PC-3 (cell line): ENCODE data around the gene APBB2. TPM values are rescaled to one million over a fixed set of nuclear protein-coding genes. Genes with fewer than 3 reads are reported as not detected.

Source experiments
- ATAC-seq: fragments of 200-7000 bp; cut with Tn5 transposase; 2 replicates; pipeline ENCODE4 v1.9.1; 2020; ENCODE audit warnings: mild to moderate bottlenecking, moderate library complexity
- BruUV-seq: library from RNA; stranded (reverse); fragments of 400-500 nt; replicated peaks from 2 replicates; lab custom pipeline; 2021; lab: Mats Ljungman, UMichigan
- CTCF ChIA-PET: fragments of 300-600 bp; sonication (Branson Sonifier 250); formaldehyde crosslinking; loops from one replicate; lab custom pipeline; 2022; ENCODE audit warnings: antibody characterized with exemption; lab: Charles Lee
- POLR2A ChIA-PET: fragments of 300-600 bp; sonication (Branson Sonifier 250); formaldehyde crosslinking; loops from one replicate; lab custom pipeline; 2022; ENCODE audit warnings: antibody characterized with exemption; ENCODE audit not compliant: unreplicated experiment; lab: Charles Lee
- DNase-seq: peaks from one replicate; pipeline ENCODE4 v3.0.0-alpha.2; 2015
- H2AFZ ChIP-seq: fragments of 300-600 bp; sonication (generic); 2 replicates; pipeline ENCODE4 v1.6.0; 2016; ENCODE audit warnings: antibody characterized with exemption, low read length
- H3F3A ChIP-seq: fragments of 300-600 bp; sonication (generic); one replicate; pipeline ENCODE4 v1.6.0; 2017; ENCODE audit warnings: antibody characterized with exemption, low read length, control low read depth, mild to moderate bottlenecking; ENCODE audit not compliant: unreplicated experiment
- H3K27ac ChIP-seq: fragments of 300-600 bp; sonication (generic); 2 replicates; pipeline ENCODE4 v1.5.1; 2016; ENCODE audit warnings: mild to moderate bottlenecking, low read length
- H3K27me3 ChIP-seq: fragments of 300-600 bp; sonication (generic); 2 replicates; pipeline ENCODE4 v1.6.1; 2016; ENCODE audit warnings: low read length, mixed read lengths
- H3K36me3 ChIP-seq: fragments of 300-600 bp; sonication (generic); 2 replicates; pipeline ENCODE4 v1.6.1; 2016; ENCODE audit warnings: low read depth, mixed run types, low read length, mixed read lengths
- H3K4me1 ChIP-seq: fragments of 300-600 bp; sonication (generic); 2 replicates; pipeline ENCODE4 v1.5.1; 2016; ENCODE audit warnings: low read length; ENCODE audit not compliant: insufficient read depth
- H3K4me2 ChIP-seq: fragments of 300-600 bp; sonication (generic); 2 replicates; pipeline ENCODE4 v1.6.0; 2016; ENCODE audit warnings: low read length
- H3K4me3 ChIP-seq: fragments of 300-600 bp; sonication (generic); 2 replicates; pipeline ENCODE4 v1.5.1; 2016; ENCODE audit warnings: mild to moderate bottlenecking, low read length, mixed read lengths
- H3K79me2 ChIP-seq: fragments of 300-600 bp; sonication (generic); 2 replicates; pipeline ENCODE4 v1.6.1; 2017; ENCODE audit warnings: low read length, mixed read lengths
- H3K9ac ChIP-seq: fragments of 300-600 bp; sonication (generic); 2 replicates; pipeline ENCODE4 v1.6.0; 2016; ENCODE audit warnings: mild to moderate bottlenecking, low read length
- H3K9me2 ChIP-seq: fragments of 300-600 bp; sonication (generic); replicated peaks from 2 replicates; pipeline ENCODE4 v1.6.1; 2016; ENCODE audit warnings: mixed run types, low read length, mixed read lengths
- H3K9me3 ChIP-seq: fragments of 300-600 bp; sonication (generic); 2 replicates; pipeline ENCODE4 v1.6.1; 2016; ENCODE audit warnings: low read length, mixed read lengths
- H4K20me1 ChIP-seq: fragments of 300-600 bp; sonication (generic); 2 replicates; pipeline ENCODE4 v1.6.1; 2016; ENCODE audit warnings: low read length, mixed read lengths
- EZH2 ChIP-seq: fragments of 300-600 bp; sonication (generic); IDR thresholded peaks from one replicate; pipeline ENCODE4 v1.6.1; 2017; ENCODE audit warnings: antibody characterized with exemption, mild to moderate bottlenecking, low read length; ENCODE audit not compliant: unreplicated experiment
- EZH2phosphoT487 ChIP-seq: fragments of 300-600 bp; sonication (generic); IDR thresholded peaks from 2 replicates; pipeline ENCODE4 v1.6.1; 2018; ENCODE audit warnings: mild to moderate bottlenecking, antibody characterized with exemption, low read length, borderline replicate concordance
- intact Hi-C: fragments of 100-400 bp; cut with micrococcal nuclease; formaldehyde crosslinking; loops from 2 replicates; pipeline ENCODE4 v1.9.0; 2023
- total RNA-seq: library from RNA; depleted of rRNA; stranded (reverse); fragments of >200 nt; gene quantifications from 2 replicates; pipeline ENCODE4 v1.2.3, GENCODE V29; 2014
- TF ChIP-seq, protein P1 (sequence below): fragments of 300-600 bp; sonication (generic); conservative IDR thresholded peaks from 2 replicates; pipeline ENCODE4 v1.5.1; 2017; ENCODE audit warnings: antibody characterized with exemption, low read depth, mild to moderate bottlenecking, low read length

APBB2 gene
- total RNA-seq, 1 experiment from 2014 or later = 24.7 TPM

DNA sequence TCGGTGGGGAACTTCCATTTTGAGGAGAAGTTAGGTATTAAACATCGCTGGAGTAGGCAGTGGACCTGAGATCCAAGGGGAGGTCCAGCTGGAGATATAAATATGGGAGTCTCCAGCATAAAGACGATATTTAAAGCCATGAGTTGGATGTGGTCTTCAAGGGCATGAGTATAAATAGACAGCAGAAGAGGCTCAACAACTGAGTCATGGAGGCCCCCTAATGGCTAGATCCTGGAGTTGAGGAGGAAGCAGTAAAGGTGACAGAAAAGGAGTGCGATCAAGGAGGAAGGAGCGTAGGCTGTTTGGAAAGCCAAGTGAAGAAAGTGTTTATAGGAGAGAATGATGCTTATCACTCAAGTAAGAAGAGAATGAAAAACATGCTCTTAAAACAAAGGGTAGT is 18.1 kb upstream of the APBB2 start:
- no peak for TF ChIP-seq EZH2
- no peak for TF ChIP-seq EZH2phosphoT487
- TF ChIP-seq, protein P1, sequence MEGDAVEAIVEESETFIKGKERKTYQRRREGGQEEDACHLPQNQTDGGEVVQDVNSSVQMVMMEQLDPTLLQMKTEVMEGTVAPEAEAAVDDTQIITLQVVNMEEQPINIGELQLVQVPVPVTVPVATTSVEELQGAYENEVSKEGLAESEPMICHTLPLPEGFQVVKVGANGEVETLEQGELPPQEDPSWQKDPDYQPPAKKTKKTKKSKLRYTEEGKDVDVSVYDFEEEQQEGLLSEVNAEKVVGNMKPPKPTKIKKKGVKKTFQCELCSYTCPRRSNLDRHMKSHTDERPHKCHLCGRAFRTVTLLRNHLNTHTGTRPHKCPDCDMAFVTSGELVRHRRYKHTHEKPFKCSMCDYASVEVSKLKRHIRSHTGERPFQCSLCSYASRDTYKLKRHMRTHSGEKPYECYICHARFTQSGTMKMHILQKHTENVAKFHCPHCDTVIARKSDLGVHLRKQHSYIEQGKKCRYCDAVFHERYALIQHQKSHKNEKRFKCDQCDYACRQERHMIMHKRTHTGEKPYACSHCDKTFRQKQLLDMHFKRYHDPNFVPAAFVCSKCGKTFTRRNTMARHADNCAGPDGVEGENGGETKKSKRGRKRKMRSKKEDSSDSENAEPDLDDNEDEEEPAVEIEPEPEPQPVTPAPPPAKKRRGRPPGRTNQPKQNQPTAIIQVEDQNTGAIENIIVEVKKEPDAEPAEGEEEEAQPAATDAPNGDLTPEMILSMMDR = no peak
- Histone ChIP-seq H2AFZ (no peak overlapping the region), H3K9me2 (no peaks in the 10 kb centered on the region), H3K9me3 (no peaks in the 10 kb centered on the region), H4K20me1 (no peaks in the 10 kb centered on the region), H3F3A (no peaks in the 10 kb centered on the region), H3K79me2 (no peaks in the 10 kb centered on the region), H3K4me1 (no peaks in the 10 kb centered on the region), H3K27me3 (no peaks in the 10 kb centered on the region), H3K36me3 (no peaks in the 10 kb centered on the region), H3K4me2 (no peak overlapping the region), H3K27ac (no peak overlapping the region), H3K4me3 (no peak overlapping the region), H3K9ac (no peak overlapping the region)
- DNase-seq (no peak), ATAC-seq (no peak)
- ChIA-PET CTCF (no interaction called here), POLR2A (no interaction called here)
- intact Hi-C loops = no loop called here
- no TSS peak for BruUV-seq

DNA sequence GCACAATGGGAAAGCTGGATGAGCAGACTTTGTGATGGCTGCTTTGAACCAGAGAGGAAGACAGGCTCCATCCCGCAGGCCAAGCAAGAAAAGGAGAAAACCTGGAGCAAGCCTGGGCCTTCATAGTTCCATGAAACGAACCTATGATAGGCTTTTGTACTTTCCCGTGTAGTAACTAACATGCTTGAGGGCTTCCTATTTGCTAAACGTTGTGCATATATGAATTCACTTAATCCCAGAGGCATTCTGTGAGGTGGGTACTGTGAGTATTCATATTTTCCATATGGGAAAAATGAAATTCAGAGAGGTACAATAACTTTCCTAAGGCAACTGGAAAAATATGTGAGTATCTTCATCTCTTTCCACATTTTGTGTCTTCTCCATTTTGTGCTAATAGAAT is 13.6 kb upstream of the APBB2 start:
- no peaks in the 10 kb centered on the region for H3K27me3 ChIP-seq
- H3F3A ChIP-seq = no peaks in the 10 kb centered on the region
- H4K20me1 ChIP-seq = no peaks in the 10 kb centered on the region
- H3K79me2 ChIP-seq = no peaks in the 10 kb centered on the region
- BruUV-seq = no TSS peak
- no peaks in the 10 kb centered on the region for H3K36me3 ChIP-seq
- H3K4me3 ChIP-seq = no peak overlapping the region
- TF ChIP-seq EZH2 (no peak), EZH2phosphoT487 (no peak)
- TF ChIP-seq, protein P1 = no peak
- no peak for ATAC-seq
- H3K9ac ChIP-seq = no peak overlapping the region
- intact Hi-C loops = no loop called here
- no peaks in the 10 kb centered on the region for H3K9me3 ChIP-seq
- no peak overlapping the region for H3K4me2 ChIP-seq
- H3K9me2 ChIP-seq = no peaks in the 10 kb centered on the region
- H3K4me1 ChIP-seq = no peaks in the 10 kb centered on the region
- H2AFZ ChIP-seq = no peak overlapping the region
- CTCF ChIA-PET = no interaction called here
- POLR2A ChIA-PET = no interaction called here
- DNase-seq = no peak
- no peak overlapping the region for H3K27ac ChIP-seq

DNA sequence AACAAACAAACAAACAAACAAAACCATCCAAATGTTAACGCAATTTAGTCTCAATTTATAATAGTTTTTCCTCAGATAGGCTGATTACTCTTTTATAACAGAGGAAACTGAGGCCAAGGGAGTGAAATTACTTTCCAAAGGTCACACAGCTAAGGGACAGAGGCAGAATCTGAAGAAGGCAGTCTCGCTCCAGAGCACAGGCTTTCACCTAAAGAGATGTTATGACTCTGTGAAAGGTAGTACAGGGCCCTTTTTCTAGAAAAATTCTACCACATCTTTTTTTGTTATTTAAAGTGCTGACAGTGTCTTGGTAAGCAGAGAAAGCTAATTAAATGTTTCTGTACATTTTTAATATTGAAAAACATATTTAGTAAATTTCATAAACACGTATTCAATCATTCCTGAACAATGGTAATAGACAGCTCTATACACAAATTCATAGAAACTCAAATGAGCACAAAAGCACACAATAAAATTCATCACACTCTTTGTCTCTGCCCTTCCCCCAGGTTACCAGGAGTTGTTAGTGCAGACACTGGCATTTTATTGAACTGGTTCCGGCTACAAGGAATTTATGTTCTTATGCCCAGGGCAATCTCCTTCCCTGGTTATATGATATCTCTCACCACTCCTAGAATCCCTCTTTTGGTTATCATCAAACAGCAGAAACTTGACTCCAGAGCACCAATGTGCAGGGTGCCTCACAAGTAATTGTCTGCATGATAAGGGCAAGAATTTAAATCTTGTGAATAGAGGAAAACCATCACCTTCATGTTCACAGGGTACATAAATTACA is 7.7 kb upstream of the APBB2 start:
- CTCF ChIA-PET = no interaction called here
- 0 out of 2 replicates have a peak overlapping the region, but pooled peaks have one; percentile 0 for H3K4me2 ChIP-seq
- TF ChIP-seq, protein P1 = no peak
- TF ChIP-seq EZH2 (no peak), EZH2phosphoT487 (no peak)
- no peaks in the 10 kb centered on the region for H3F3A ChIP-seq
- no peaks in the 10 kb centered on the region for H4K20me1 ChIP-seq
- no peaks in the 10 kb centered on the region for H3K36me3 ChIP-seq
- no peak overlapping the region for H3K9ac ChIP-seq
- H3K27me3 ChIP-seq = no peaks in the 10 kb centered on the region
- ATAC-seq (peak; percentile 37; the same call in 1 of the 2 replicates), DNase-seq (peak; percentile 54)
- no peaks in the 10 kb centered on the region for H3K79me2 ChIP-seq
- H2AFZ ChIP-seq = no peak overlapping the region
- no peak overlapping the region for H3K27ac ChIP-seq
- POLR2A ChIA-PET = no interaction called here
- no TSS peak for BruUV-seq
- intact Hi-C loops = no loop called here
- no peaks in the 10 kb centered on the region for H3K9me3 ChIP-seq
- H3K9me2 ChIP-seq = no peaks in the 10 kb centered on the region
- no peak overlapping the region for H3K4me3 ChIP-seq
- H3K4me1 ChIP-seq = peaks cover 14% of the 10 kb centered on the region
